ENCODE data around the gene MICALL1.

Gene MICALL1

DNA sequence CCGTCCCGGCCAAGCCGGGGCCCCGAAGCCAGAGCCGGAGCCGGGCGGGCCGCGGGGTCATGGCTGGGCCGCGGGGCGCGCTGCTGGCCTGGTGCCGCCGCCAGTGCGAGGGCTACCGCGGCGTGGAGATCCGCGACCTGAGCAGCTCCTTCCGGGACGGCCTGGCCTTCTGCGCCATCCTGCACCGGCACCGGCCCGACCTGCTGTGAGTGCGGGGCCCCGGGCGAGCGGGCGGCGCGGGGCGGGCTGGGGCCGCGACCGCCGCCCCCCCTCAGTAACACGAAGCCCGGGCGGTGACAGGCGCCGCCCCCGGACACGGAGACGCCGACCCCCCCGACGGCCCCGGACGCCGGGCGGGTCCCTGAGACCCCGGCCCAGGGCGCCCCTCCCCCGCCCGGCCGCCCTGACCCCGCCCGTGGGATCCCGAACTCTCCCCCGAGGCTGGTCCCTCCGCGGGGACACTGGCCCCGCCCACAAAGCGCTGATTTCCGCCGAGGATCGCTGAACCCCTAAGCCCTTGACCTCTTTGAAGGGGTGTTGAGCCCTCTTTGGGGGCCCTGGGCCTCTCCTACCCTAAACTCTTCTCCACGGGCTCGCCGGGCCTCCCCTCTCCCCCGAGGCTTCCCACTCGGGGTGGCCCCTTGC, 389 bp downstream of the MICALL1 start:
- DNase-seq = no peak

DNA sequence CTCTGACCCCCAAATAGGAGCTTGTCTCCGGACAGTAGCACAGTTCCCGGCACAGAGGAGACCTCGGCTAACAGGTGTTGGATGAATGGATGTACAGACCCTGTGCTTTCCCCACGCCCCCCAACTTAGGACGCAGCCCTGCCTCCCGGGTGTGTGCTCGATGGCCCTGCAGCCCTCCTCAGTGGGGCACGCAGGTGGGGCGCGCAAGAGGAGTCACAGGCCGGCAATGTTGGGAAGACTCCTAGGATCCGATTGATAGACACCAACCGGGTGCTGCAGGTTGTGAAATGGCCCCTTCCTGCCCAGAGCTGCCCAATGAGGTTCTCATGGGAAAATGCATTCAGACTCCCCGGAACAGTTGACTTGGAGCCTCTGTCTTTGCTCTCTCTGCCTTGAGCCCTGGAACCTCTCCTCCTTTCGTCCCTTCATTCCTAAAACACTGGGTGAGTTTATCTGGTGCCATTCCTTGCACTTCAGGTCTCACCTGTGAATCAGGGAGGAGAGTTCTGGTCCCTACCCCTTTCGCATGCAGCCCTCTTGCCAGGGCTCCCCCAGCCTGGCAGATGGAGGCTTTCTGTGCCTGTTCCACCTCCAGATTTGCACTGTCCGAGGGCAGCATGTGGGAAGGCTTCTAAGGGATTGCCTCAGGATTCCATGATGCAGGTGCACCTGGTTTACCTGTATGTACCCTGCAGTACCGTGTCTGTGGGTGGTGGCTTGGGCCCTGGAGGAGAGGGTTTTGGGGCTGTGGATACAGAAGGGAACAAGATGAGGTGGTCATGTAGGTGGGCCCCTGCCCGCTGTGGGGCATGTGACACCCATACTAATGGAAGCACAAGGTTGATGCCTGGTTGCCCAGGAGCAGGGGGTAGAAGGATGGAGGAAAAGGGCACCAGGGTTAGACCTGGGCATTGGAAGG, 1.2 kb downstream of the MICALL1 start:
- no peak for DNase-seq

DNA sequence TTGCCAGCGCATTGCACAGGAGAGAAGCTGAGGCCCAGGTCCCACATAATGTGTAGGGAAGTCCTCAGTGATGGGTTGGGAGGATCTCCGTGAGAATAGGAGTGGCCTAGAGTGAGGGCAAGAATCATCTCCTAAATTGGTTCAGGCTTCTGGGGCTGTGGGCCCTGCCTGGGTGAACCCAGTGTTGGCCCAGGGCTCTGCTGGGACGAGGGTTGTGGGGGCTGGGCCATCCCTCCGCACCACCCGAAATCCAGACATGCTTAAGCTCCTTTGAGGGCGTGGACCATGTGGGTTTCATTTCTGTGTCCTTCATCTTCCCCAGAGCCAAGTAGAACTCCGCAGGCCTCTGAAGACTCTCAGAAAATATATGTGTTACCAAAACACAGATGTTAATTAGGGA, 3.7 kb downstream of the MICALL1 start:
- DNase-seq = no peak

DNA sequence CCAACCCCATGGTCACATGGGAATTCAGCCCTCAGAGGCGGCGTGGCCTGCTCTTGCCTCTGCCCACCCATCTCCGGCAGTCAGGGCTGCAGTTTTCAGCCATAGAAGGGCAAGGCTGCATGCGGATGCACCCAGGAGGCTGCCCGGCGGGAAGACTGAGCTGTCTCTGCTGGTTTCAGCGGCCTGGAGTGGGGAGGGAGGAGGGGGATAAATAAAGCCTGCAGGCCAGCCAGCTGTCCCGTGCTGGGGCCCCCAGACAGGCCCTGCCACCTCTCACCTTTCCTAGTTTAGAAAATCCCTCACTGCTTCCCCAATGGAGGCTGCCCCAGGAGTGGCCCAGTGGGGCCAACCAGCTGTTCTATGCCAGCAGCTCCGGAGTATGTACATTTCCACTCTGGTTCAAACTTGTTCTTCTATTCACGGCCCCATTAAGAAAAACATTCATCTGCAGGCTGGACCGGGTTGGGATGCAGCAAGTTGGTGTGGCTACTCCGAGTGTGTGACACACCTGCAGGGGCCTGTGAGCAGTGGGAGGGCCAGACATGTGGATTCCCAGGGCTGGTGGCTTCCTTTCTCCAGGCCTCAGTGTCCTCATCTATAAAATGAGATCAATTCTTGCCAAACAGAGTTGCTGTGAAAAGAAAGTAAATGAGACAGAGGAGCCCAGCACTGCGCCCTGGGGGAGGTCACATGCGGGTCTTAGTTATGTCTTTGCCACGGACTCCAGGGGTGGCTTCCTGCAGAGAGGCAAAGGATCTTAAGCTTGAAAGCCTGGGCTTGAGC, 5.0 kb downstream of the MICALL1 start:
- DNase-seq = no peak

DNA sequence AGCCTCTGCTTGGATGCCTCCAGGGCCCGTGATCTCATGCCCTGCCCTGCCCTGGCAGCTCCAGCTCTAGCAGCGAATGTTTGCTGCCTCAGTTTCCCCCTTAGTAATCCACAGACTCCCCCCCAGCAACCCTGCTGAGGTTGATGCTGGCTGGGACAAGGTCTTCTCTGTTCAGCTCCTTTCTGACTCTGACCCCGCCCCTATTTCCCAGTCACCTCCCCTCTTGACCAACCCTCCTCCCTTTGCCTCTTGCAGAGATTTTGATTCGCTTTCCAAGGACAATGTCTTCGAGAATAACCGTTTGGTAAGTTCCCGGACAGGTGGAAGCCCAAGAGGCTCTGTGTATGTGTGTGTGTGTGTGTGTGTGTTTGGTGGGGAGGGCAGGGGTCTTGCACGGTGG, 5.6 kb downstream of the MICALL1 start:
- DNase-seq = no peak

DNA sequence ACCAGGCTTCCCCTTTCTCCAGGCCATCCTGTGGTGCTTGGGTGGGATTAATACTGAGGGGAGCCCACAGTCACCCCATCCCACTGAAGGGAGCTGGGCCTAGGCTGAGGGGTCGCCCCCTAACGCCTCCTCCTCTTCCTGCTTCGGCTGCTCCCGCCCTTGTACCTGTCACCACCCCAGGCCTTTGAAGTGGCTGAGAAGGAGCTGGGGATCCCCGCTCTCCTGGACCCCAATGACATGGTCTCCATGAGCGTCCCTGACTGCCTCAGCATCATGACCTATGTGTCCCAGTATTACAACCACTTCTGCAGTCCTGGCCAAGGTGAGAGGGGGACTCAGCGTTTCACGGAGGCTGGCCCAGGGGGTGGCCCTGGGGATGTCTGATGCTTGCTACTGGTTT, 6.1 kb downstream of the MICALL1 start:
- no peak for DNase-seq

DNA sequence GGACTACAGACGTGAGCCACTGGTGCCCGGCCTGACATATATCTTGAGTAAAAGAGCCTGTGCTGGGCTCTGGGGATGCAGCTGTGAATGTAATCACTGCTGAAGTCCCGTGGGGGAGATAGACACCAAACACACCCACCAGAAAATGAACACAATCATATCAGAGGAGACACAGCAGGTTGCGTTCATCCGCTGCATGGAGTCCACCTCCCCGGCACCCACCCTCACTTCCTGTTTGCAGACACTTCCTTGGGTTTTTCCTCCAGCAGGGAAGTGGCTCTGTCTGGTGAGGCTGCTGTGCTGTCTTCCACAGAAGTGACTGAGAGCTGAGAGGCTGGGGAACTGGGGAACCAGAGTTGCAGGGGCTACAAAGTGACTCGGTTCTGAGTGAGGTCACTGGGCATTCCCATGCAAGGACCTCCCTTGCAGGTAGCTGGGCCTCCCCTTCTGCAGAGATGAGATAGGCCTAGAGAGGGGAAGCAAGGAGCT, 7.2 kb downstream of the MICALL1 start:
- DNase-seq = no peak

DNA sequence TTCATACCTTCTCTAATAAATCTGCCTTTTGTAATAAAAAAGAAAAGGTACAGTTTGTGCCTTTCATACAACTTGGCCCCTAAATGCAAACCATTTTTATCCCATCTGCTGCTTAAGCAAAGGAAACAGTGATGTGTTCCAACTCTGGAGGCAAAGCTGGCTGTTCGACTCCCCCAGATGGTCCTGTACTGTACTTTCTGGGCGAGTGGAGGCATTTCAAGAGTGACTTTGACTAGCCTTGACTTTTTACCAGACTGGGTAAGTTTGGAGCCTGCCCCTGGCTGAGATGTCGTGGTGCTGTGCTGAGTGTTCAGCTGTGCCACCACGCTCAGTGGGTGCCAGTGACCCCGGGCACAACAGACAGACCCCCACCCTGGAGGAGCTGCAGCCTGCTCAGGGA, 10.2 kb downstream of the MICALL1 start:
- no peak for DNase-seq

DNA sequence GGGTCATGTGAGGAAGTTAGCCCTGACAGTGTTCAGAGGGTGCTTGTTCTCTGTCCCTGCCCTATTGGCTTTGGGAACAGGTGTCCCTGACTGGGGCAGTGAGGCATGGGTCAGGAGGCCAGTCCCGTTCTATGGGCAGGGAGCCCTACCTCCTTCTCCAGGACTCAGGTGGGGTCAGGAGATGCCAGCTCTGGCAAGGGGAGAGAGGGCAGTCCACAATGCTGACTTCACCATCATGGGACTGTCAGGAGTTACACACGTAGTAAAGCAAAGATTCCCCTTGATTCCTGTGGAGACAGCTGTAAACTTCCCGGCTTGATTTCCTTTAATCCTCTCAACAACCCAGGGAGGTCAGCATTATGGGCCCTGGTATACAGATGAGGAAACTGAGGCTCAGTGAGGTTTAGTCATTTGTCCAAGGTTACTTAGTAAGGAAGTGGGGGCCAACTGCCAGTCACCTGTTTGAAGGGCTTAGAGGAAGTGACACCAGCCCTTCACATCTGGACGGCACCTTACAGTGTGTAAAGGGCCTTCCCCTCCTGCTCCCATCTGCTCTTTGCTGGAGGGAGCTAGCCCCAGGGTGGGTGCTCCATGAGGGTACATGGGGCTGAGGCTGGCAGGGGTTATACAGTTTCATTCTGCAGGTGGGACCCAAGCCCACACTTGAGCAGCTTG, 11.9 kb downstream of the MICALL1 start:
- DNase-seq = no peak

DNA sequence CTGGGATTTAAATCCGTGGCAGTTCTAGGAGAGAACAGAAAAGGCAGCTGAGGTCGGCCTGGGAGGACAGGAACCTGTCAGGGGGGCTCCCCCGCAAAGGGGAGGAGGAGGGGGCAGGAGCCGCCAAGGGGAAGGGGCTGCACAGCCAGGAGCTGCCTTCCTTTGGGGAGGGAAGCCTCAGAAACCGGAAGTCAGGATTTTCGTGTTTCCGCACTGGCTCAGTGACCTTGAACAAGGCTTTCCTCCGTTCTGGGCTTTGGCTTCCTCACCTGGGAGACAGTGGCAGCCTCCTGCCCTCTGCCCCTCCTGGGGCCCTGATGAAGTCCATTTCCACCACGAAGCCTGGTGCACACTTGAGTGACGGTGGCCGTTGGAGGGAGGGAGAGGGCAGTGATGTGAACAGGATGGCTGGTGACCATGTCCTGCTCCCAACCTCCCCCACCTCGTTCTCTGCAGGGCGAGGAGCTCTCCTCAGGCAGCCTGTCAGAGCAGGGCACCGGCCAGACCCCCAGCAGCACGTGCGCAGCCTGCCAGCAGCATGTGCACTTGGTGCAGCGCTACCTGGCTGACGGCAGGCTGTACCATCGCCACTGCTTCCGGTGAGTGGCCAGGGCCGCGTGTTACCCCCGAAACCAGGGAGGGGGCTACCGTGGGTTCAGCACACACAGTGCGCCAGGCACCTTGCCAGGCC, 12.6 kb downstream of the MICALL1 start:
- no peak for DNase-seq

DNA sequence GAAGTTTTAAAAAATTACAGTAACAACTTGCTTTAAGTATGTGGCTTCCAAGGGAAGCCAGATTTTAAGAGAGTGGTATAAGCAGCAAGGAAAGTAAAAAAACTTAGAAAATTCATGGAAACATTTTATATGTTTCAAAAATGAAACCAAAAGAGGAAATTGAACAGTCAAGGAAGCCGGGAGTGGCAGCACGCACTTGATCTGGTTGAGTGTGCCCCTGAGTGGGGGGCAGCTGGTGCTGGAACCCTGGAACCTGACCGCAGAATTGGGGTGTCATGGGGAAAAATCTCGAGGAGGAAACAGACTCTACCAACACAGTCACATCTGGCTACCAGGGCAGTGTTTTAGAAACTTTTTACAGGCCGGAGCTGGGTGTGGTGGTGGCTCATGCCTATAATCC, 14.0 kb downstream of the MICALL1 start:
- no peak for DNase-seq

DNA sequence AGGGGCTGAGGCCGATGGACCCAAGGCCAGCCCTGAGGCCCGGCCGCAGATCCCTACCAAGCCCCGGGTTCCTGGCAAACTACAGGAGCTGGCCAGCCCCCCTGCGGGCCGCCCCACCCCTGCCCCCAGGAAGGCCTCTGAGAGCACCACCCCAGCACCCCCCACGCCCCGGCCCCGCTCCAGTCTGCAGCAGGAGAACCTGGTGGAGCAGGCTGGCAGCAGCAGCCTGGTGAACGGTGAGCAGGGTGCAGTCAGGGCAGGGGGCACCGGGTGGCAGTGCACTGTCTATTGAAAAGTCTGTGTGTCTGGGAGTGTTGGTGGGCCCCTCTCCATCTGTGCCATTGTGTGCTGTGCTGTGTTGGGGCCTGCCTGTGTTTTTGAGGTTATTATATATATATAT, 16.1 kb downstream of the MICALL1 start:
- no peak for DNase-seq

DNA sequence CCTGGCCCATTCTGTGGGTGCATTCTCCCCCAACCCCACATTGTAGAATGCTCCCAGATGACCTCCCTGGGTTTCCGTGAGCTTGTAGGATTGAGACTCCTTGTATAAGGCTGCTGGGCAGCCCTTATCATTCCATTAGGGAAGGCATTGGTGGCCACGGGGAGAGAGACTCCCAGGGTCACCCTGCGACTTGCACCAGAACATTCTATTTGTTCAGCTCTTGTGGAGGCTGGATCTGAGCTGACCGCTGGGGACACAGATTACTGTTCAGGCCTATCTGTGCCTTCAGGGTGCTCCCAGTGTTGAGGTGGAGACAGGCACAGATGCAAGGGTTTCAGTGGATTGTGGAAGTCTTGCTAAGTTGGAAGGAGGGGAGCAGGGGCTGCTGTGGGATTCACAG, 17.8 kb downstream of the MICALL1 start:
- no peak for DNase-seq

DNA sequence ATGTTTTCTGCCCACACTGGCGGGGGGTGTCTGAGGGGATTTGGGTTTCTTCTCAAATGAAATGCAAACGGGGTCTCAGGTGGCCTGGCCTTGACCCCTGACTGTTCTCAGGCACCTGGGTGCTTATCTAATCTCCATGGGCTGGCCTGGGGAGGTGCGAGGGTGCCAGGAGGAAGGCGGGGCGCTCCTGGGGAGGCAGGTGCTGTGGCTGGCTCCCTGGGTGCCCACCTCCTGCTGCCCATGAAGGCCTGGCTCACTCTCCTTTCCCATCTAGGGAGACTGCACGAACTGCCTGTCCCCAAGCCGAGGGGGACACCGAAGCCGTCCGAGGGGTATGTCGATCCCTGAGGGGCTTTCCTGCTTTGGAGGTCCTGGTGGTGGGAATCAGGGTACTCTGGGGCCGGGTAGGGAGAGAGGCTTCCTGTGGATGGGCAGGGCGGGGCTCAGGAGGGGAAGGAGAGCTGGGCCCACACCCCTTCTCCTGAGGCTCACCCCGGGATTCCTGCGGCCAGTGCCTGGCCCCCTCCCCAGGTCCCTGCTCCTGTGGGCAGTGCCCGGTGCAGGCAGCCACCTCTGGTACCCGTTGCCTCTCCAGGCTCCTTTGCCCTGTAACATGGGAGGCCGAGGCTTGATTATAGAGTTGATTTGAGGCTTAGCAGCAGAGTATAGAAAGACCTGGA, 18.4 kb downstream of the MICALL1 start:
- no peak for DNase-seq

DNA sequence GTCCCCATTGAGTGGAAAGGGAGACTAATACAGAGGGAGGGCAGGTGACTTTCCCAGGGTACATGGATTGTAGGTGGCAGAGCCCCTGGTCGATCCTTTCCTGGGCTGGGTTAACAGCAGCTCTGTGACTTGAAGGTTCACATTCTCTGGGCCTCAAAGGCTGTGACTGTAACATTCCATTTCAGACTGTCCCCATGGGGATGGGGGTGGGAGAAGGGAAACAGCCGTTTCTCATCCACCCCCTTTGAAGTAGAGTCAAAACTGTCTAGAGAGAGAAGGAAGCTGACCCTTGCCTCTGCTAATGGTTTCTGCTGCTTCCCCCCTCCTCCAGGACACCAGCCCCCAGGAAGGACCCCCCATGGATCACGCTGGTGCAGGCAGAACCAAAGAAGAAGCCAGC, 19.2 kb downstream of the MICALL1 start:
- no peak for DNase-seq

DNA sequence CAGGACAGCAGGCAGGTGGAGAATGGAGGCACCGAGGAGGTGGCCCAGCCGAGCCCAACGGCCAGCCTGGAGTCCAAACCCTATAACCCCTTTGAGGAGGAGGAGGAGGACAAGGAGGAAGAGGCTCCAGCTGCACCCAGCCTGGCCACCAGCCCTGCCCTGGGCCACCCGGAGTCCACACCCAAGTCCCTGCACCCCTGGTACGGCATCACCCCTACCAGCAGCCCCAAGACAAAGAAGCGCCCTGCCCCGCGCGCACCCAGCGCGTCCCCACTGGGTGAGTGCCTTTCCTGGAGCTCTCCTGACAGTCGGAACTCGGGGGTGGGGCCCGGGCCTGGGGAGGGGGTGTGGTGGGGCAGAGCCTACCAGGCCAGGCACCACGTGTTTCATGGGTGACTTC, 19.7 kb downstream of the MICALL1 start:
- DNase-seq = no peak

DNA sequence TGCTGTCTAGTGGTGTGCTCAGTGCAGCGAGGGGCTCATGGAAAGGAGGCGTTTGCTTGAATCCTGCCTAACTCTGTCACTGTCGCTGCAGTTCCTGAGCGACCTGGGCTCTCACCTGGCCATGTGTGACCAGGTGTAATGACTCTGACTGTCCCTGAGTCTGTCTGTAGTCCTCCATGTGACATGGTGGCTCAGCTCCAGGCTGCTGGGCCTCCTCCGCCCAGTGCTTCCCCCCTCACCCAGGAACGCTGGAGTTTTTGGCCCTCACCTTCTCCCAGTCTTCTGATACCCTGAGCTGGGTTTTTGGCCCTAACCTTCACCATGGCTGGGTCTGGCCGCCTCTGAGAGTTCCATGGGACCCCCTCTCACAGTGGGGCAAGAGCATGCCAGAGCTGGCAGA, 20.3 kb downstream of the MICALL1 start:
- no peak for DNase-seq

DNA sequence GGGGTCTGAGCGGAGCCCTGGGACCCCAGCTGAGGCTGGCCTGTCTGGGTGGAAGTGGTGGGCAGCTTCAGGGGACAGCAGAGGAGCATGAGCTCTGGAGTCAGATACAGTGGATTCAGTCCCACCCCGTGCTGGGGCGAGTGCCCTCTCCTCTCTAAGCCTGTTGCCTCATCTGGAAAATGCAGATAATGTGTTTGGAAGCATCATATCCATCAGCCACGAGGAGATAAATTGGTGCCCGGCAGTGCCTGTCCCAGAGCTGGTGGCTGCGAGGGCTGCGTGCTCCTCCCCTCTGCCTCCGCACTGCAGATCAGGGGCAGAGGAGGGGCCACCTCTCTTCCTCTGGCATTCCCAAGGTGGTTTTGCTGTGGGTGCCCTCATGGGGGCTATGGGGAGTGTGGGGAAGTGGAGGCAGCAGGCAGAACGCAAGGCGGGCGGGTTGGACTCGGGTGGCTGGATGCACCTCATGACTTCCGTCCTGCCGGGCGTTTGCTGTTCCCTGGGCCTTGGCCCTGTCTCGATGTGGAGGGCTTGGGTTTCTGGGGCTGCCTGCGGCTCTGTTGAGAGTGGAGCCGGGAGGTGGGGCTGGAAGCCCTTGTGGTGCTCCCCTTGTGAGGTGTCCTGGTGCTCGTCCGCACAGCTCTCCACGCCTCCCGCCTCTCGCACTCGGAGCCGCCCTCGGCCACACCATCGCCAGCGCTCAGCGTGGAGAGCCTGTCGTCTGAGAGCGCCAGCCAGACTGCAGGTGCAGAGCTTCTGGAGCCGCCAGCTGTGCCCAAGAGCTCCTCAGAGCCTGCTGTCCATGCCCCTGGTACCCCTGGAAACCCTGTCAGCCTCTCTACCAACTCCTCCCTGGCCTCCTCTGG, 20.9 kb downstream of the MICALL1 start:
- DNase-seq = no peak

DNA sequence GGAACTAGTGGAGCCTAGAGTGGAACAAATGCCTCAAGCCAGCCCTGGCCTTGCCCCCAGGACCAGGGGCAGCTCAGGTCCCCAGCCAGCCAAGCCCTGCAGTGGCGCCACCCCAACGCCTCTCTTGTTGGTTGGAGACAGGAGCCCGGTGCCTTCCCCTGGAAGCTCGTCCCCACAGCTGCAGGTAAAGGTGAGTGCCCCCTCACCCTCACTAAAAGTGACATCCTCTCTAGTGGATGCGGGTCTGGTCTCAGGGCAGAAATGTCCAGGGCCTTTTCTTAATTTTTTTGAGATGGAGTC, 21.5 kb downstream of the MICALL1 start:
- DNase-seq = no peak

DNA sequence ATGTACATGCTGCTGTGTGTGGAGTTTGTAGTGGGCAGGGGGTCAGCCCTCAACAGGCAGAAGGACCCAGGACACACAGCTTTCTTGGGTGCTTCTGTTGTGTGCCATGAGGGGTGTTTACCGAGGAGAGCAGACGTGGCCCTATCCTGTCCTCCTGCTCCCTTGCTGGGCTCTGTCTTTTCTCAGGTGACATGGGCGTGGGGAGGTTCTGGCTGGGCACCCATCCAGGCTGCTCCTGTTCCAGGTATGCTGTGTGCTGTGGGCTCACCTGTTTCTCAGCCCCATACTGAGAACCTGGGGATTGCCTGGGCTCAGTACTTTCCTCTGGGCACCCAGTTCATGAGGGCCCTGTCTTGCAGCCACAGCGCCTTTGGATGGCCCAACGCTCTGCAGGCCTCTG, 23.3 kb downstream of the MICALL1 start:
- no peak for DNase-seq

Data from NCI-H2107 (cell line).